ENCODE measurements around the gene RASGEF1C. TPM values are rescaled to one million over a fixed set of nuclear protein-coding genes. Genes with fewer than 3 reads are reported as not detected.

Gene RASGEF1C
- total and polyA plus RNA-seq, 2 experiments from 2014 or later = 0.40 to 0.42 TPM

DNA sequence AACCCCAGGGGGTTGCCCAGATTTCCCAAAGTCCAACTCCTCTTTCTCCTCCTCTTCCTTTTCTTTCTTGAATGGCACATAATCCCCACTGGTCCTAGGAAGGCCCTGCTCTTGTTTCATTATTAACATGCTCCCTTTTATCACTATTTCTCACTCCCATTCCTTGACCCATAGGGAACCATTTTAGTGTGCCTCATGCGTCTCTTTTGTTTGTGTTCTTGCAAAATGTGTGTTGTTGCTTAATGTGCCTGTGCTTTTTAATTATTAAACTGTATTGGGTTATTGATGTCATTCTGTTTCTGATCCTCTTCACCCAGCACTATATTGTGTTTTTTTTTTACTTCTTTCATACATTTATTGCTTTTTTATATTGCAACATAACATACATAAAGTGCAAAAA, 133.3 kb downstream of the RASGEF1C start:
- peaks cover 52% of the 10 kb centered on the region for H3K9me3 Mint-ChIP-seq
- H3K27me3 Mint-ChIP-seq (ENCODE audit: insufficient read depth, low read depth, poor library complexity) = peaks cover 34% of the 10 kb centered on the region
- TF ChIP-seq CTCF (conservative IDR thresholded peaks at IDR 0.05; ENCODE audit: low read depth in 2 of 2) (no peak), JUNB (IDR thresholded peaks at IDR 0.05; ENCODE audit: unreplicated experiment) (no peak), STAT1 (IDR thresholded peaks at IDR 0.05; ENCODE audit: unreplicated experiment) (no peak), EZH2 (IDR thresholded peaks at IDR 0.05; ENCODE audit: low read depth, unreplicated experiment) (no peak), ZNF114 (CRISPR knock-in tag; IDR thresholded peaks at IDR 0.05) (no peak), POLR2AphosphoS5 (IDR thresholded peaks at IDR 0.05; ENCODE audit: low read depth) (no peak), NANOG (IDR thresholded peaks at IDR 0.05; ENCODE audit: borderline replicate concordance) (no peak), ZNF462 (CRISPR knock-in tag; IDR thresholded peaks at IDR 0.05) (no peak), CREB1 (CRISPR knock-in tag; IDR thresholded peaks at IDR 0.05; ENCODE audit: low read depth) (no peak), ETS1 (IDR thresholded peaks at IDR 0.05) (no peak)
- DNase-seq (ENCODE audit: low spot score) = no peak
- H3K4me3 Mint-ChIP-seq = no peak overlapping the region
- Histone ChIP-seq H4K20me1 (replicated peaks; ENCODE audit: insufficient read depth) (no peaks in the 10 kb centered on the region), H3K27ac (ENCODE audit: low read depth) (no peak overlapping the region), H2AFZ (no peak overlapping the region; the same call in 1 of the 2 replicates), H3K9me2 (ENCODE audit: insufficient read depth) (no peaks in the 10 kb centered on the region), H3F3A (replicated peaks; ENCODE audit: low read depth) (no peaks in the 10 kb centered on the region), H3K4me3 (no peak overlapping the region), H3K79me2 (replicated peaks; ENCODE audit: insufficient read depth) (peaks cover 5% of the 10 kb centered on the region), H3K4me1 (ENCODE audit: insufficient read depth) (no peaks in the 10 kb centered on the region), H3K36me3 (ENCODE audit: insufficient read depth) (no peaks in the 10 kb centered on the region; the same call in 1 of the 2 replicates), H3K27me3 (ENCODE audit: insufficient read depth) (peaks cover 28% of the 10 kb centered on the region), H3K4me2 (no peak overlapping the region)
- no peak for ATAC-seq
- H3K4me1 Mint-ChIP-seq = peaks cover 3% of the 10 kb centered on the region
- peaks cover 41% of the 10 kb centered on the region for H3K36me3 Mint-ChIP-seq (ENCODE audit: low read depth)
- no peak overlapping the region for H3K27ac Mint-ChIP-seq

All from GM23338 (cell line).